ENCODE measurements around the gene CNOT10. TPM values are rescaled to one million over a fixed set of nuclear protein-coding genes. Genes with fewer than 3 reads are reported as not detected.
"Not testable (repeated sequence)": the region's sequence is repeated elsewhere in the genome, so short reads cannot be mapped to it uniquely, and the experiment has no call there.

The CNOT10 gene
- total RNA-seq, 6 experiments from 2014 or later, result 10.6 to 36.3 (median 12.5) TPM

DNA sequence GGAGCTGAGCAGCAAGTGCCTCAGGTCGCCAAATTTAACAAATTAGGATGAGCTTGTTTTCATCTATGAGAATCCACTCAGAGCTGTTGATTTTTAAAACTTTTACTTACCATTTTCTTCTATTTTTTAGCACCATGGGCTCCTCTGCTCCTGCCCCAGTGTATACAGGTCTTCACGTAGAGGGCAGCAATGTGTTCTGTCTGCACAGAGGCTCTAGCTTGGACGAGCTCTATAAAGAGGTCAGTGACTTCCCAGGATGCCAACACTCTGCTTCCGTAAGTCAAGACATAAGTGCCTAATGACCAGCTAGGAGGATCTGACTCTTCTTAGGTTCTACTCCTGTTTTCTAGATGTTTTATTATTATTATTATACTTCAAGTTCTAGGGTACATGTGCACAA is 41.2 kb upstream of the CNOT10 start:
- DNase-seq (no peak), ATAC-seq (no peak)
- Histone ChIP-seq H3K4me3 (no peak overlapping the region), H3K4me1 (no peaks in the 10 kb centered on the region), H3K36me3 (no peaks in the 10 kb centered on the region), H3K27ac (no peak overlapping the region), H3K27me3 (no peaks in the 10 kb centered on the region), H3K9me3 (no peaks in the 10 kb centered on the region)
- intact Hi-C loops (cut with DNase I), result no loop called here
- TF ChIP-seq CTCF (IDR thresholded peaks at IDR 0.05), result no peak
- TF ChIP-seq POLR2A (IDR thresholded peaks at IDR 0.05), result no peak
- 61% methylated on average over 4 of the region's 4 CpGs for WGBS (ENCODE audit: insufficient coverage, low coverage, low lambda C conversion rate, missing lambda C conversion rate)

DNA sequence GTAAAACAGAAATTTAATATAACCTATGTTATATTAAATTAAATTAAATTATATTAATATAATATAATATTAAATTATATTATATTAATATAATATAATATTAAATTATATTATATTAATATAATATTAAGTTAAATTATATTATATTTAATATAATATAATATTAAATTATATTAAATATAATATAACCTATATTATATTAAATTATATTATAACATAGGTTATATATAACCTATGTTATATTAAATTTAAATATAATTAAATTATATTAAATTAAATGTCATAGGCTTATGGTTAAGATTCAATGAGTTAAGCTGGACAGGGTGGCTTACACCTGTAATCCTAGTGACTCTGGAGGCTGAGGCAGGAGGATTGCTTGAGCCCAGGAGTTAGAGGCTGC is 40.6 kb upstream of the CNOT10 start:
- Histone ChIP-seq H3K9me3 (no peaks in the 10 kb centered on the region), H3K27me3 (no peaks in the 10 kb centered on the region), H3K4me1 (no peaks in the 10 kb centered on the region), H3K4me3 (no peak overlapping the region), H3K36me3 (no peaks in the 10 kb centered on the region), H3K27ac (no peak overlapping the region)
- DNase-seq (no peak), ATAC-seq (no peak)
- no peak for TF ChIP-seq POLR2A (IDR thresholded peaks at IDR 0.05)
- intact Hi-C loops (cut with DNase I), result no loop called here

DNA sequence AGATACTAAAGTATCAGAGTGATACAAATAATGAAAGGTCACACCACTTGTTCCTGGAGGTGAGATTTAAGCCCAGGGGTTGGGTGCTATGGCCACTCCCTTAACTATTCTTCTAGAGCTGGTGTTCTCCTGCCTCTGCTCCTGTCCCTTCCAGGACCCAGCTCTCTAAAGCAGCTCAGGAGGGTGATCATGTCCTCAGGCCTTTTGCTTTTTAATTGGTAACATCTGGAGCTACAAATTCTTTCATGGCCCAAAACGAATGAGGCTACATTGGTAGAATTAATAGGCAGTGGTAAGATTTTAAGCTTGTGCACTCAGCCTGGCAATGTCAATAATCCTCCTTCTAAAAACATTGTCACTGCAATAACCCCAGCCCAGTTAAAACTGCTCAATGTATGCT is 38.2 kb upstream of the CNOT10 start:
- WGBS (ENCODE audit: insufficient coverage, low coverage, low lambda C conversion rate, missing lambda C conversion rate), result 29% methylated on average over 1 of the region's 1 CpG
- no peak for TF ChIP-seq POLR2A (IDR thresholded peaks at IDR 0.05)
- TF ChIP-seq CTCF (IDR thresholded peaks at IDR 0.05), result no peak
- Histone ChIP-seq H3K27ac (no peak overlapping the region), H3K36me3 (no peaks in the 10 kb centered on the region), H3K9me3 (no peaks in the 10 kb centered on the region), H3K4me3 (no peak overlapping the region), H3K27me3 (no peaks in the 10 kb centered on the region), H3K4me1 (no peaks in the 10 kb centered on the region)
- ATAC-seq (no peak), DNase-seq (no peak)
- intact Hi-C loops (cut with DNase I), result no loop called here

GRCh38 chr3:32652337-32653100 is 32.5 kb upstream of the CNOT10 start:
- H3K36me3 ChIP-seq; intact Hi-C loops (cut with DNase I); ATAC-seq; H3K27ac ChIP-seq; DNase-seq; H3K4me3 ChIP-seq; H3K27me3 ChIP-seq; H3K9me3 ChIP-seq; H3K4me1 ChIP-seq: not testable (repeated sequence)
- WGBS (ENCODE audit: insufficient coverage, low coverage, low lambda C conversion rate, missing lambda C conversion rate), result 84% methylated on average over 5 of the region's 9 CpGs

DNA sequence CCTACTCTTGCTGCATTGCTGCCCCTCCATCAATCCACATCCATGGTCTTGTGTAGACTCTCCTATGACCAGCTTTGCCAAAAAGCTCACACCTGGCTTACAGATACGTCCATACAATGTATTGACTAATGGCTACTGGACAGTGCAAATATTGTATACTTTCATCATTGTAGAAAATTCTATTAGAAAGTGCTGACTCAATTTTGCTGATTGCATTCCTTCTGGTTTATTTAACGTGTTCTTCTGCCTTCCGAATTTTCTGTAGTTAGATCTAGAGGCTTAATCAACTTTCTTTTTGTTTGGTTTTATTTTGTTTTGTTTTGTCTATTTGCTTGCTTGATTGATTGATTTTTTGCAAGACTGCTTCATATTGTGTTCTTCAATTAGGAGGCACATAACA is 29.8 kb upstream of the CNOT10 start:
- Histone ChIP-seq H3K36me3 (no peaks in the 10 kb centered on the region), H3K27ac (no peak overlapping the region), H3K4me3 (no peak overlapping the region), H3K9me3 (no peaks in the 10 kb centered on the region), H3K27me3 (no peaks in the 10 kb centered on the region), H3K4me1 (no peaks in the 10 kb centered on the region)
- WGBS (ENCODE audit: insufficient coverage, low coverage, low lambda C conversion rate, missing lambda C conversion rate), result 58% methylated on average over 3 of the region's 3 CpGs
- no peak for TF ChIP-seq CTCF (IDR thresholded peaks at IDR 0.05)
- no peak for TF ChIP-seq POLR2A (IDR thresholded peaks at IDR 0.05)
- ATAC-seq (no peak), DNase-seq (no peak)
- intact Hi-C loops (cut with DNase I), result no loop called here
